NB4 (cell line): ENCODE results near the gene LBHD1.
A peak's percentile ranks its signal among the peaks of the same experiment; 100 is the strongest.

Source experiments
- DNase-seq: peaks from one replicate; pipeline ENCODE4 v3.0.0; 2010; ENCODE audit warnings: low read depth
- H3K4me3 ChIP-seq: one replicate; pipeline ENCODE4 v1.5.1; 2011; ENCODE audit warnings: mild to moderate bottlenecking, low read depth, low read length, moderate library complexity
- CTCF ChIP-seq: IDR thresholded peaks from one replicate; pipeline ENCODE4 v1.5.1; 2012; ENCODE audit warnings: low read depth, low read length
- MYC ChIP-seq: IDR thresholded peaks from 2 replicates; pipeline ENCODE4 v1.6.1; 2011; ENCODE audit warnings: low read depth, low read length
- POLR2A ChIP-seq: IDR thresholded peaks from 2 replicates; pipeline ENCODE4 v1.6.1; 2011; ENCODE audit warnings: mild to moderate bottlenecking; ENCODE audit not compliant: insufficient read length; ENCODE audit errors: extremely low read depth
- TF ChIP-seq, protein P1 (sequence below): IDR thresholded peaks from 2 replicates; pipeline ENCODE4 v1.6.1; 2011; ENCODE audit warnings: low read depth, low read length

The LBHD1 gene

DNA sequence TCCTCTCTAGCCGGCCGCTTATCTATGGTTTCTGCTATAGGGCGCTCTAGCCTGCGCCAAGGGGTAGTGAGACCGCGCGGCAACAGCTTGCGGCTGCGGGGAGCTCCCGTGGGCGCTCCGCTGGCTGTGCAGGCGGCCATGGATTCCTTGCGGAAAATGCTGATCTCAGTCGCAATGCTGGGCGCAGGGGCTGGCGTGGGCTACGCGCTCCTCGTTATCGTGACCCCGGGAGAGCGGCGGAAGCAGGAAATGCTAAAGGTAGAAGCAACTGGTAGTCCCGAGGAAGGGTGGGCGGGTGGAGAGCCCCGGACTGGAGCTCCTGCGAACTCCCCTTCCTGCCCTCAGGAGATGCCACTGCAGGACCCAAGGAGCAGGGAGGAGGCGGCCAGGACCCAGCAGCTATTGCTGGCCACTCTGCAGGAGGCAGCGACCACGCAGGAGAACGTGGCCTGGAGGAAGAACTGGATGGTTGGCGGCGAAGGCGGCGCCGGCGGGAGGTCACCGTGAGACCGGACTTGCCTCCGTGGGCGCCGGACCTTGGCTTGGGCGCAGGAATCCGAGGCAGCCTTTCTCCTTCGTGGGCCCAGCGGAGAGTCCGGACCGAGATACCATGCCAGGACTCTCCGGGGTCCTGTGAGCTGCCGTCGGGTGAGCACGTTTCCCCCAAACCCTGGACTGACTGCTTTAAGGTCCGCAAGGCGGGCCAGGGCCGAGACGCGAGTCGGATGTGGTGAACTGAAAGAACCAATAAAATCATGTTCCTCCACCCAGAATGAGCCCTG is at the start of gene LBHD1, which contains the start of gene UQCC3:
TSS of gene LBHD1 (minus strand) at position 660 of the 782 bp plus-strand sequence. CDS start 2,236 bp downstream, outside the sequence.
TSS of gene UQCC3 (plus strand) at position 66 of the 782 bp plus-strand sequence. CDS start at position 139, 73 bp downstream.
- TF ChIP-seq, protein P1, sequence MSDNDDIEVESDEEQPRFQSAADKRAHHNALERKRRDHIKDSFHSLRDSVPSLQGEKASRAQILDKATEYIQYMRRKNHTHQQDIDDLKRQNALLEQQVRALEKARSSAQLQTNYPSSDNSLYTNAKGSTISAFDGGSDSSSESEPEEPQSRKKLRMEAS: peak; percentile 93
- peak; percentile 97 for TF ChIP-seq POLR2A
- no peak for TF ChIP-seq CTCF
- peak; percentile 85; the same call in 1 of the 2 replicates for TF ChIP-seq MYC
- peak; percentile 99 for DNase-seq
- H3K4me3 ChIP-seq: peak within 1 kb of the TSS; percentile 86

GRCh38 chr11:62719302-62719978 is 47.4 kb upstream of the LBHD1 start:
- TF ChIP-seq, protein P1: no peak
- TF ChIP-seq POLR2A (no peak), MYC (no peak), CTCF (no peak)
- no peak overlapping the region for H3K4me3 ChIP-seq
- no peak for DNase-seq

DNA sequence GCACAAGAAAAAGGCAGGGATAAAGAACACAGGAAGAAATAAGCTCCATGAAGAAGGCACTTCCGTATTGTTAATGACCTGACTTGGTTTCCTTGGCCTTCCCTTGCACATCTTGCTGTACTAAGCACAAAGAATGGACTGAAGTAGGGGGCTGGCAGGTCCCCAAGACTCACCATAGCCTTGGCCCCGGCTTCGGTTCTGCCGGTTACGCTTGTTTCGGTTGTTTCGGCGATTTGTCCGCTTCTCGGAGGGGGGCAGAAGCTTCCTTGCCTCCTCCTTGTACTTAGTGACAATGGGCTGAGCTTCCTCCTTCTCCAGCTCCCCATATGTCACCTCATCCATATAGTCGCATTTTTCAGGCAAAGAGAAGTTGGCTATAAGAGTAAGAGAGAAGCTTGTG is 44.7 kb upstream of the LBHD1 start:
- TF ChIP-seq POLR2A: no peak
- TF ChIP-seq, protein P1: no peak
- no peak for TF ChIP-seq MYC
- no peak for TF ChIP-seq CTCF

GRCh38 chr11:62716206-62716605 is 44.1 kb upstream of the LBHD1 start:
- DNase-seq: no peak
- TF ChIP-seq MYC: no peak
- no peak for TF ChIP-seq POLR2A
- TF ChIP-seq, protein P1: no peak
- no peak for TF ChIP-seq CTCF
- no peak overlapping the region for H3K4me3 ChIP-seq

More for the DNA sequence above, 44.7 kb upstream of the LBHD1 start:
- no peak overlapping the region for H3K4me3 ChIP-seq
- DNase-seq: no peak

DNA sequence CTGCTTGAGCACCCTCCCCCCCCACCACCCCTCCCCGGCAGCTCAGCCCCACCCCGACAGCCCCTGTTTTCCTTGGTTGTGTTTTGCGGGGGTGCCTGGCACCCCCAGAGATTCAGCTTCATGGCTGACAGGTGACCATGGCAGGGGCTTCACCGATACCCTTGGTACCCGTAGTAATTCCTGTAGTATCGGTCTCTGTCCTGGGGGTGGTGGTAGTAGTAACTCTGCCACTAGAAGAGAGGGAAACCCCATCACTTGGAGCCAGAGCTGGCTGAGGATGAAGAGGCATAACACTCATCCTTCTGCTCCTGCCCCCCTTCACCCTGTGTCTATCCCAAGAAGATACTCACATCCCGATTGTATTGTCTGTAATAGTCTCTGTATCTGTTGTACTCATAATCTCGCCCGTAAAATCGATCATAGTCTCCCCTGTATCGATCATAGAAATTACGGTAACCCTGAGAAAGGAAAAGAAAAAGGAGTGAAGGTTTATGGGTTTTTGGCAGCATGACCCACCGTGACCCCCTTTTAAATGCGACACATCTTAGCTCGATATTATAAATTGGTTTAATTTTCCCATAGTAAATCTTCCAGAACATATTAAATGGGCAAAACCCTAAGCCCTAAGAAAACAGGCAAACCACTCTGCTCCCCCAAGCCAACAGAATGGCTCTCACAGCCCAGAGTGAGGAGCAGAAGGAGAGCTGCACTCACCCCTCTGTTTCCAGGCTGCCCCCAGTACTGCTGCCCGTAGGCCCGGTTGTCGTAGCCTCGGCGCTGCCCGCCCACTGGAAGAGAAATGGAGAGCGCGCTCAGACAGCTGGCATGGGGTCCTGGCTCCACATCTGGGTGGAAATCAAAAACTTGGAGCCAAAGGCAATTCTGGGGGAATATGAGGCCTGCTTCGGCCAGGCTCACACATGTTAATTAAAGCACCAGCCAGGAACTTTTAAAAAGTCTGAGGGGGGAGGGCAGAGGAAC is 43.4 kb upstream of the LBHD1 start:
- no peak overlapping the region for H3K4me3 ChIP-seq
- DNase-seq: no peak
- TF ChIP-seq CTCF: no peak
- TF ChIP-seq MYC: no peak
- no peak for TF ChIP-seq POLR2A
- TF ChIP-seq, protein P1: no peak
